GM12865 (cell line): ENCODE data around the gene SIGLEC7.

Experiments used
- DNase-seq: peaks from one replicate; pipeline ENCODE4 v3.0.0; 2010; ENCODE audit warnings: low read depth
- H3K4me3 ChIP-seq: 2 replicates; pipeline ENCODE4 v1.5.1; 2011; ENCODE audit warnings: mild to moderate bottlenecking, low read depth, low read length, control low read depth
- TF ChIP-seq, protein P1 (sequence below): IDR thresholded peaks from 2 replicates; pipeline ENCODE4 v1.5.1; 2011; ENCODE audit warnings: low read length, control low read depth, low read depth, inconsistent platforms; ENCODE audit not compliant: insufficient read depth; ENCODE audit errors: missing control alignments

Gene SIGLEC7

DNA sequence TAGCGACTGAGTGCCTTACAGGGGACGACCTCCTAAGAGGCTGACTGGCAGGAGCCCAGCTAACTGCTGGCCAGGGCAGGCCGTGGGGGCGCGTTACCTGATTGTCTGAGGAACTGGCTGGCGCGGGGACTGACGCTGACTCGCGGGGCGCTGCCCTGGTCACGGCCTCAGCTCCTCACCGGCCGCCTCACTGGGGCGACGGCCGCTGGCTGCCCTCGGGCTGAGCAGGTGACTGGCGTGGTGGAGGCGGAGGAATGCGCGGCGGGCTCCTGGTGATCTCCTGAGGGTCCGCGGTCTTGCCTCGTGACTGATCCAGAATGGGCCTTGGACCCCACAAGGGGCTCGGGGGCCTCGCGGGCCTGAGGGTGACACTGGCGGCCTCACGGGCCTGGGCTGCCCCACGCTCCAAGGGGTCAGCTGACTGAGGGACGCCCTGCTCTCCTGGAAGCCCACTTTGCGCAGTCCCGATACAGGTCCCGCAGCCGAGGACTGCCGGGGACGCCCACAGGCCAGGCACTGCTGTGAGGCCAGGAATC lies 39.3 kb downstream of the SIGLEC7 start:
- no peak overlapping the region for H3K4me3 ChIP-seq
- DNase-seq, result no peak
- TF ChIP-seq, protein P1, sequence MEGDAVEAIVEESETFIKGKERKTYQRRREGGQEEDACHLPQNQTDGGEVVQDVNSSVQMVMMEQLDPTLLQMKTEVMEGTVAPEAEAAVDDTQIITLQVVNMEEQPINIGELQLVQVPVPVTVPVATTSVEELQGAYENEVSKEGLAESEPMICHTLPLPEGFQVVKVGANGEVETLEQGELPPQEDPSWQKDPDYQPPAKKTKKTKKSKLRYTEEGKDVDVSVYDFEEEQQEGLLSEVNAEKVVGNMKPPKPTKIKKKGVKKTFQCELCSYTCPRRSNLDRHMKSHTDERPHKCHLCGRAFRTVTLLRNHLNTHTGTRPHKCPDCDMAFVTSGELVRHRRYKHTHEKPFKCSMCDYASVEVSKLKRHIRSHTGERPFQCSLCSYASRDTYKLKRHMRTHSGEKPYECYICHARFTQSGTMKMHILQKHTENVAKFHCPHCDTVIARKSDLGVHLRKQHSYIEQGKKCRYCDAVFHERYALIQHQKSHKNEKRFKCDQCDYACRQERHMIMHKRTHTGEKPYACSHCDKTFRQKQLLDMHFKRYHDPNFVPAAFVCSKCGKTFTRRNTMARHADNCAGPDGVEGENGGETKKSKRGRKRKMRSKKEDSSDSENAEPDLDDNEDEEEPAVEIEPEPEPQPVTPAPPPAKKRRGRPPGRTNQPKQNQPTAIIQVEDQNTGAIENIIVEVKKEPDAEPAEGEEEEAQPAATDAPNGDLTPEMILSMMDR, result no peak

DNA sequence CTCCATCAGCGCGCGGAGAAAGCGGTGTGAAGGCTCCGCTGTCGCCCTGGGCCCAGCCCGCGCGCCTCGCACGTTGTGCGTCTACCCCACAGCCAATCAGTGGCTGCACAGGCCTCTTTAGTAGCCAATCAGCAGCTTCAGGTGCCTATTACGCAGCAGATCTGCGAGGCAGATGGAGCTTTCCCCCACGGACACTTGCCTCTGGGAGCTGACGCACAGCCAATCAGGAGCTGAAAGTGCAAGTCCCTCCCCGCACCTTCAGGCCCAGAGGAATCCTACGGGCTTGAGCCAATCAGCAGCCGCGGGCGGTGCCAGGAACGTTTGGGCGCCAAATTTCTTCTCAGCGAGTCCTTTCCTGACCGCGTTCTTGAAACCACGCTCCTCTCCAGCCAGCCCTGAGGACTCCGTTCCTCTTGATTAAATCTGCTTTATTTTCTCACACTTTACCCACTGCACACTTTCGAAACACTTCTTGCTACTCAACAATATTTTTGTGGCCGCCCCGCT lies 39.9 kb downstream of the SIGLEC7 start:
- no peak for DNase-seq
- TF ChIP-seq, protein P1, result no peak
- no peak overlapping the region for H3K4me3 ChIP-seq

DNA sequence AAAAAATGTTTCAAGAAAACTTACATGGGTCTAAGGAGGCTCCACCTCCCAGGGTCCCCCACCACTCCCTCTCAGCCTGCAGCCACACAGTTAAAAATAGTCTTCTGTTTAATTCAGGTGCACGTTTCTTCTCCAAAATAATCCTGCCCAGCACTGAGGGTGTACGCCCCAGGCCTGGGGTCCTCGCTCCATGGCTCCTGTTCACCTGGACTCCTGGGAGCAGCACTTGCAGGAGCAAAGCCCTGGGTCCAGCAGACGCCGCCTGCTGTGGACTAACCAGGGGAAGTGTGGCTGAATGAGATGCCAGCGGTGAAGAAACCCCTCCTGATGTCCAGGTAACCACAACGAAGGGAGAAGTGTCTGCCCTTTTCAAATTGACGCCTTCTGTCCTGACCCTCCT lies 41.5 kb downstream of the SIGLEC7 start:
- TF ChIP-seq, protein P1, result no peak
- no peak for DNase-seq

DNA sequence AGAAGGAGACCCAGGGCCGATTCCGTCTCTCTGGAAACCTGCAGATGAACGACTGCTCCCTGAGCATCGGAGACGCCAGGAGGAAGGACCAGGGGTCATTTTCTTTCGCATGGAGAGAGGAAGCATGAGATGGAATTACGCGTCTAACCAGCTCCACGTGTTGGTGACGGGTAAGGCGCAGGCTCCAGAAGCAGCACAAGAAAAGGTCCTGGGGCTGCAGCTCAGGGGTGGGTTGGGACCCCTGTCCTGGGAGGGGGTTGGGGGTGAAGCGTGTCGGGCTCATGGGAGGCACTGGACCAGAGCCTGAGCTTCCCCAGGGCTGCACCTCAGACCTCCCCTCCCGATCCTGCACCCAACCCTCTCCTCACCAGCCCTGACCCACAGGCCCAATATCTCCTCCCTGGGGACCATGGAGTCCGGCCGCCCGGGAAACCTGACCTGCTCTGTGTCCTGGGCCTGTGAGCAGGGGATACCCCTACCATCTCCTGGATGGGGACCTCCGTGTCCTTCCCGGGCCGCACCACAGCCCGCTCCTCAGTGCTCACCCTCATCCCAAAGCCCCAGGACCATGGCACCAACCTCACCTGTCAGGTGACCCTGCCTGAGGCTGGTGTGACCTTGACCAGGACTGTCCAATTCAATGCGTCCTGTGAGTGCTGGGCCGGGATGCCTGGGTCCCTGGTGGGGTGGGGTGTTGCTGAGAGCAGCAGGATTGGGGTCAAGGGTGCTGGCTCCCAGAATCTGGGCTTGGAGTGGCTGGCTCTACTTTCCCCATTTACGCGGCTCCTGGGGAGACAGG lies 43.2 kb downstream of the SIGLEC7 start:
- no peak for DNase-seq
- no peak overlapping the region for H3K4me3 ChIP-seq
- TF ChIP-seq, protein P1, result no peak

More for the DNA sequence above, 41.5 kb downstream of the SIGLEC7 start:
- no peak overlapping the region for H3K4me3 ChIP-seq

DNA sequence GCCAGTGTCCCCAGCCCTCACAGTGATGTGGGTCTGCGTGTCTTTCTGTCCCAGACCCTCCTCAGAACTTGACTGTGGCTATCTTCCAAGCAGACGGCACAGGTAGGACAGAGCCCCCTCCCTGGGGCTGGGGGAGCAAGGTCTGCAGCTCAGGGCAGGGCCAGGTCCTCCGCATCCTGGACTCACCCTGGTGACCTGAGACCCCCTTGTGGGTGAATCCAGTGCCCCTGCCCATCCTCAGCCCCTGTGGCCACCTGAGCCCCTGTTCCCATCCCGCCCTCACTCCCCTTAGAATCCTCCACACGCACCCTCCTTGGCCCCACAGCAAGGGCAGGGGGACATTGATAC lies 43.7 kb downstream of the SIGLEC7 start:
- TF ChIP-seq, protein P1, result no peak
- DNase-seq, result no peak
- no peak overlapping the region for H3K4me3 ChIP-seq

DNA sequence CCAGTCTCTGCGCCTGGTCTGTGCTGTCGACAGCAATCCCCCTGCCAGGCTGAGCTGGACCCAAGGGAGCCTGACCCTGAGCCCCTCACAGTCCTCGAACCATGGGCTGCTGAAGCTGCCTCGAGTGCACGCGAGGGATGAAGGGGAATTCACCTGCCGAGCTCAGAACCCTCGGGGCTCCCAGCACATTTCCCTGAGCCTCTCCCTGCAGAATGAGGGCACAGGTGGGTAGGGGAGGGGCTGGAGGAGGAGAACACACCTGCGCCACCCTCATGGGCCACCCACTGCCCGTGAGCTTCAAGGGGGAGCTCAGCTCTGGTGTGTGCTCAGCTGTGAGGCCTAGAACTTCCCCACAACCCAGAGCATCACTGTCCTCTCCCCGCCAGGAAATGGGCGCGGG lies 44.2 kb downstream of the SIGLEC7 start:
- H3K4me3 ChIP-seq, result no peak overlapping the region
- TF ChIP-seq, protein P1, result no peak
- no peak for DNase-seq
